Umbilical cord (tissue), 2 donors: Measurements from ENCODE around the gene BAD. TPM values are rescaled to one million over a fixed set of nuclear protein-coding genes. Genes with fewer than 3 reads are reported as not detected.

Experiments
- DNase-seq: peaks from one replicate; pipeline ENCODE4 v3.0.0-alpha.2; 2015; ENCODE audit warnings: low spot score
- total RNA-seq: library from RNA; depleted of rRNA; stranded (reverse); fragments of >200 nt; gene quantifications from one replicate; pipeline ENCODE4 v1.2.3, GENCODE V29; 2014; ENCODE audit warnings: low replicate concordance; ENCODE audit not compliant: insufficient read depth

BAD gene
- total RNA-seq, 1 donor from 2014 or later: 52.5 TPM

DNA sequence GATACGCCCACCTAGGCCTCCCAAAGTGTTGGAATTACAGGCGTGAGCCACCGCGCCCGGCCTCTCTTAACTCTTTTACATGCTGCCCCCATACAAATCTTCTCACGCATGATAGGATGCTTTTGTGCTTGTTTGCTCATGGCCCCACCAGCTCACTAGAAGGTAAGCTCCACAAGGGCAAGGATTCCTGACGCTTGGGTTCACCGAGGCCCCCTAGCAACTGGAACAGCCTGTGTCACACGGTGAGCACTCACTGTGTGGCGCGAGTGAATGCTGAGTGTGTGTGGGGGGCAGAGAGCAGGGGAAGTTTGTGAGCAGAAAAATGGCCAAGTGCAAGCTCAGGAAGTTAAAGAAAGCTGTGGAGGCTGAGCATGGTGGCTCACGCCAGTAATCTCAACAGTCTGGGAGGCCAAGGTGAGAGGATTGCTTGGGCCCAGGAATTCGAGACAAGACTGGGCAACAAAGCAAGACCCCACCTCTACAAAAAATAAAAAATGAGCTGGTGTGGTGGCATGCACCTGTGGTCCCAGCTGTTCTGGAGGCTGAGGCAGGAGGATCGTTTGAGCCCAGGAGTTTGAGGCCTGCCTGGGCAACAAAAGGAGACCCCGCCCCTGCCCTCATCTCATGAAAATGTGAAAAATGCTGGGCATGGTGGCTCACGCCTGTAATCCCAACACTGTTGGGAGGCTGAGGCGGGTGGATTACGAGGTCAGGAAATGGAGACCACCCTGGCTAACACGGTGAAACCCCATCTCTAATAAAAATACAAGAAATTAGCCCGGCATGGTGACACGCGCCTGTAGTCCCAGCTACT lies 2.3 kb downstream of the BAD start:
- DNase-seq: no peak

DNA sequence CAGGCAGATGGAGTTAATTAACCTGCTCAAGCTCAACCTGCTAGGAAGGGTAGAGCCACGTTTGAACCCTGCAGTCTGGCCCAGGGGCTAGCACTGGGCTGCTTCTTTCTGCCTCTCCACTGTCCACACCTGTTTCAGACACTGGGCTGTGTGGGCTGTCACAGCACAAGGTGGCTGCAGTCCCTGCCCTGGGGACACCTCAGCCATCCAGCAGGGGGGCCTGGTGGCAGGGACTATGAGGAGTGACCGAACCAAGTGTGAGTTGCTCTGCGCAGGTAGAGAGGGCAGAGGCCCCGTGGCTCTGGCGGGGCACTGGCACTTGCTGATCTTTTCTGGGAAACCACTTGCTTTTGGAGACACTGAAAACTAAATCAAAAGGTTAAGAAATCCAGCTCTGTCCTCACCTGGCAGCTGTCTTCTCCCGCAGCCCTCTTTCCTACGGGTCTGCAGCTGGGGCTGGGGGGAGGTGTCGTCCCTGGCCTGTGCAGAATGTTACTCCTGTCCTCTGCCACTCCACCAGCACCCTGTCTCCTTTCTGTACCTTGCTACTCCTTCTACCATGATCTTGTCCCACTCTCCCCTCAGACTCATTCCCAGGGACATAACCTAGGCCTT lies 5.8 kb downstream of the BAD start:
- no peak for DNase-seq

DNA sequence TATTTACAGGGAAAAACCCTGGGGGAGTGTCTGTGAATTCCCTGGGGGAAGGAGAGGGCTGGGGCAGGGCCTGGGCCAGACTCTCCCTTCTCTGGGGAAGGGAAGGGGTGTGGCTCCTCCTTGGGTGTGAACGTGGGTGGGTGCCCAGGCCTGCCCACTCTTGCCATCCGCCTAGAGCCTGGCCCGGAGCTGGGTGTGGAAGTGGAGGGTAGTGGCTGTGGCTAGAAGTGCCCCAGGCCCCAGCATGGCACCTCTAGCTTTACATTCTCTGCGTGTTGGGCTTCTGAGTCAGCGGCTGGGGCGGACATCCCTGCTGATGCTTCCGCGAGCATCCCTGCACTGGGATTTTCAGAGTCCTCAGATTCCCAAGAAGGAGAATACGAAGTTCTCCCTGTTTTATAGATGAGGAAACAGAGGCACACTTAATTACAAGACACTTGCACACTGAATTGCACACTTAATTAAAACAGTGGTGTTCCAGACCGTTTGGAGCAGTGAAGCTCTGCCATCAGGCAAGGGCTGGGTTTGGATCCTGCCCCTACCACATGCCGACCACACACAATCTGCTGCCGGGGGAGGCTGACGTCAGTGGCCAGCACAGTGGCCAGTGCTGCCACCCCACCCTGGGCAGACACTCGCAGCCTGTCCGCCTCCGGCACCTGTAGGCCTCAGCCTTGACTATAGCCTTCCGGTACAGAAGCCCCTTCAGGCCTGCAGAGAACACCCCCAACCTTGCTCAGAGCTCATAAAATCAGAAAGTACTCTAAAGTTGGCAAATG lies 7.6 kb downstream of the BAD start:
- no peak for DNase-seq

DNA sequence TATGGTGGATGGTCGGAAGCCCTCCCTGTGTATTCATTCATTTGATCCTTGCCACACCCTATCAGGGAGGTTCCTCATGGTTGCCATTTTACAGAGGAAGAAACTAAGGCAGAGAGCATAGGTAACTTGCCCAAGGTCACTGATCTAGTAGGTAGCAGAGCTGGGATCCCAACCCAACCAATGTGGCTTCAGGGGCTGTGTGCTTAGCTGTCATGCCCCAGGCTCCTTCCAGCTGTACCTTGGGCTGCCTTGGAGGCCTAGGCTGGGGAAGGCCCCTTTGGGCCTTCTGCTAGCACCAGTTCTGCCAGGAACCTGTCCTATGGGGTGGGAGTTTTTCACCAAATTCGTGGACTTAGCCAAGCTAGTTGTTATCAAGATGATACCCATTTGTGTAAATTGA lies 8.6 kb downstream of the BAD start:
- no peak for DNase-seq

DNA sequence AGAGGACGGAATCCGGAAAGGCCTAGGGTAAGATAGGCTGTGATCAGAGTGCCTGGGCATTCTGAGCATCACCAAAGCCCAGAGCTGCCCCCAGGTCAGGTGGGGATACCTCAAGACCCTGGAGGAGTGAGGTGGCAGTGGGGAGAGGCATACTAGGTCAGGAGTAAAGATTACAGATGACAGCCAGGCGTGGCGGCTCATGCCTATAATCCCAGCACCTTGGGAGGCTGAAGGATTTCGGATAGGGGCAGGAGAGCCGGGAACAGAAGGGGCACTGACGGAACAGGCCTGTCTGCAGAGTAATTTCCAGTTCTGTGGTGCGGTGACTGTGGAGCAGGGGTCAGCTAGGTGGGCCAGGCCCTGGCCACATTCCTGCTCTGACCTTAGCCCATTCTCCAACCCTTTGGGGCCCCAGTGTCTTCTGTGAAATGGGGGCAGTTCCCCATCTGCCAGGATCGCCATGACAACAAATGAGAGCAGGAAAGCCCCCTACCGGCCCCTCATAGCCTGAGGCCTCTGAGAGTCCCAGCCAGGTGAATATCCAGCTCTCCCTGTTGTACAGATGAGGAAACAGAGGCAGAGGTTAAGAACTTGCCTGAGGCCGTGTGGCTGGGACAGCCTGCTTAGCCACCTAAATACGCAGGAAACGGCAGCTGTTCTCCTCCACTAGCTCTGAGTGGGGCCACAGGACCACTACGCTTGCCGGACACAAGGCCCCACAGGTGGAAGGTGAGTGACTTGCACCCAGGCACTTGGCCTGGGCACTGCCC lies 9.2 kb downstream of the BAD start:
- no peak for DNase-seq

- DNase-seq: peak; percentile 100
Observed at GRCh38 chr11:64269540-64270220, 14.8 kb downstream of the BAD start.

DNA sequence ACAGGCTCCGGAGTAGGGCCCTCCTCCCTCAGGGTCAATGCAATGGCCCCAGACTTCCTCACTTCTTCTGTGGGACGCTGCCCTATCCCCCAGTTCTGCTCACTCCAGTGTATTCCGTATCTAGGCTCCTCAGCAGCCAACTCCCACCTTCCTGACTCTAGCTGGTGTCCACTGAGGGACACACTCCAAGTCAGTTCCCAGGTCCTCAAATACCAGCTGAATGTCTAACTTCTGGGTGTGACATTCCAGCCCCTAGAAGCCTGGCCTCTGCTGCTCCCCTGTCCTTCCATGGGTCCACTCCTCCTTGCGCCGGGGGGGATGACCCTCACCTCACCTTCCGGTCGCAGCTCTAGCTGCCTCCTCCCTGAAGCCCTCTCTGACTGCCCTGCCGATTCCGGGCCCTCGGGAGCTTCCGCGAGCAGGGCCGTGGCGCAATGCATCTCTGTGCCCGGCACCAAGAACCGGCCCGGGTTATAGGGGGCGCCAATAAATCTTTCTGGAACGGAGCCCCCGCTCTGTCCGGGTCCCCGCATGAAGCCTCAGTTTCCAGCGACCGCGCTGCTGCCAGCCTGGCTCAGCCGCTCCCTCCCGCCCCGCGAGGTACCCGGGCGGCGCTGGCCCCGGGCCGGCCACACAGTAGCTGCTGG lies 15.4 kb downstream of the BAD start:
- DNase-seq: no peak

- peak; percentile 90 for DNase-seq
Observed at GRCh38 chr11:64268025-64268892, 16.2 kb downstream of the BAD start.

DNA sequence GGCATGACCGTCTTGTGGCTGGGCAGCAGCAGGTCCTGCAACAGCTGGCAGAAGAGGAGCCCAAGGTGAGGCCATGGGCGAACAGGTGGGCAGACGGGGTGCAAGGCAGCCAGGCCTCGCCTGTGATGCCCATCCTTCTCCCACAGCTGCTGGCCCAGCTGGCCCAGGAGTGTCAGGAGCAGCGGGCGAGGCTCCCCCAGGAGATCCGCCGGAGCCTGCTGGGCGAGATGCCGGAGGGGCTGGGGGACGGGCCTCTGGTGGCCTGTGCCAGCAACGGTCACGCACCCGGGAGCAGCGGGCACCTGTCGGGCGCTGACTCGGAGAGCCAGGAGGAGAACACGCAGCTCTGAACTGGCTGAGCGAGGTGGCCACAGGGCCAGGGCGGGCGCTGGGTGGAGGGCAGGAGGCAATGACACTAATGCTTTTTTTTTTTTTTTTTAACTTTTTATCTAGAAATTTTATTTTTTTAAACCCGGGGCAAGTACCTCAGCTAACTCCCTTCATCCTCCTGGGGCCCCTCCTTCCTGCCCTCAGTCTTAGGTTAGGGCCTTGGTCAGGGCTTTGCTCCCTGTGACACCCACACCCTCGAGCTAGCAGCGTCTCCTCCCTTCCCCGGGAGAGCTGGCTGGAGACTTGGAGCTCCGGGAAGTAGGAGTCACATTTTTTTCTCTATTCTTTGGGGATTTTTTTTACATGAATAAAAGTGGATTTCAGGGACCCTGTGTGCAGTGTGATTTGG lies 17.1 kb downstream of the BAD start:
- no peak for DNase-seq

GRCh38 chr11:64266339-64266738 lies 18.1 kb downstream of the BAD start:
- no peak for DNase-seq

GRCh38 chr11:64265176-64266160 lies 19.0 kb downstream of the BAD start:
- no peak for DNase-seq

- peak; percentile 81 for DNase-seq
Observed at GRCh38 chr11:64264371-64264852, 20.1 kb downstream of the BAD start.

DNA sequence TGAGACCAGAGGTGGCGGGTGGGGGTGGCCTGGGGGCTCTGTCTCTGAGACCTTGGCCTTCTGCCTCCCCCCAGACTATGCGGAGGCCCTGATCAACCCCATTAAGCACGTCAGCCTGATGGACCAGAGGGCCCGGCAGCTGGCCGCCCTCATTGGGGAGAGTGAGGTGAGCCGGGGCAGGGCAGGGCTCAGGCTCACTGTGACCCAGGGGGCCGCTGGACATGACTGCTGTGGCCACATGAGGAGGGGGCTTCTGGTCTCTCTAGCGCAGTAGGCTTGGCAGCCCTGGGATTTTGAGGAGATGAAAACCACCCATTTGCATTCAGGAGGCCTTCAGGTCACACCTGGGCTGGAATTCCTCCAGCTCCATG lies 20.5 kb downstream of the BAD start:
- no peak for DNase-seq

DNA sequence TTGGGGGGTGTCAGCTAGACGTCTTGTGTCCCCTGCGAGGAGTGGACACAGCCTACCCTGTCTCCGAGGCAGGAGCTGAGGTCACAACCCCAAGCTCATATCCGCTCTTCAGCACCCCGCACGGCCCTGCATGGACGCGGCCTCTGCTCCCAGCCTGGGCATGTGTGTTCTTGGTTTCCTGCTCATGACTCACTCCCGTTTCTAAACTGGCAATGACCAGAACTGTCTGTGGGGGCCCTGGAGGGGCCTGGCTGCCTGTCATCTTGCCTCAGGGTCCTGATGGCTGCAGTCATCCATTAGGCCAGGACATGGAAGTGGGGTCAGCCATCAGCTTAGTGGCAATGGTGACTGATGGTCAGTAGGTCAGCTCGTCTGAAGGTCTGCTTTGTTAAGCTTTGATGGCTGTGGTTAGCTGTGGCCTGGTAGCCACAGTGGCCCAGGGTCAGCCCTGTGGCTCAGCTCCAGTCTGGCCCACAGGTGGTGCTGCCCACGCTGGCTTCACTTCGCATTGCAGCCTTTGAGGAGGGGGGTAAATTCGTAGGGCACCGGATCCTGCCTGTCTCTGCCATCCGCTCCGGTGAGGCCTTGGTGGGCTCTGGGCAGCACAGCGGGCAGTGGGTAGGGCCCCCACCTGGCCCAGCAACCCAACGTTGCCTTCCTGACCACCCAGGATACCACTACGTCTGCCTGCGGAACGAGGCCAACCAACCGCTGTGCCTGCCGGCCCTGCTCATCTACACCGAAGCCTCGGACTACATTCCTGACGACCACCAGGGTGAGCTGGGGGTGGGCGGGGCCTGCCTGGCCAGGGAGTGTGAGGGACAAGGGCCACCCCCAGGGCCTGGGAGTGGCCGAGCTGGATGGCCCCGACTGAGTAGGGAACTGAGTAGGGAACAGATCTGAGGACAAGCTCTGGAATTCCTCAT lies 21.2 kb downstream of the BAD start:
- DNase-seq: no peak

GRCh38 chr11:64262271-64263002 lies 22.0 kb downstream of the BAD start:
- no peak for DNase-seq

GRCh38 chr11:64261556-64262080 lies 22.8 kb downstream of the BAD start:
- DNase-seq: no peak
